ENCODE data around the gene PIP5K1C.

The PIP5K1C gene

DNA sequence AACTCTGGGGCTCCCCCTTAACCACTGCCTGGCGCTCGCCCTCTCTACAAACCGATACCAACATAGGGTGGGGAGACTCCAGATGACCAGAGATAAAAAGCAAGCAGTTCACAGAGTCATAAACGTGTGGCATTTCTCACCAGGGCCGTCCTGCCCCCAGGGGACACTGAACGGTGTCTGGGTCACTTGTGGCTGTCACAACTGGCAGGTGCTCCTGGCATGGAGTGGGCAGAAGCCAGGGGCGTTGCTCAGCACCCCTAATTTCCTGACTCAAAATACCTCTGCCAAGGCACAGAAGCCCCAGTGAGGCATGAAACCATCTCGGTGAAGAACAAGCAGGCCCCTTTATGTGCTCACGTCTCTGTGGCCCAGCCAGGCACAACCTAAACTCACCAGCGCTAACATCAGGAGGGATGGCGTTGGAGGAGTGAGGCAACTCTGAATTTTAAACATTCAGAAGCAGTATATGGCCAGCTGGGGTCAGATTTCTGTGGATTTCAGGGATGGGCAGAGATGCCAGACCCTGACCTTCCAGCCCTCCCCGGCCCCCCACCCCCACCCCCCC lies 1.8 kb downstream of the PIP5K1C start:
- no peaks in the 10 kb centered on the region for H3K27me3 ChIP-seq (ENCODE audit: control insufficient read depth, insufficient read depth, low read length)
- no peak overlapping the region for H3K4me3 ChIP-seq (ENCODE audit: low read depth, low read length)
- peaks cover 3% of the 10 kb centered on the region; the same call in 1 of the 2 replicates for H3K36me3 ChIP-seq (ENCODE audit: control insufficient read depth, insufficient read depth, low read length)
- no peak overlapping the region for H3K9ac ChIP-seq (ENCODE audit: low read length)
- no peak overlapping the region for H3K27ac ChIP-seq (ENCODE audit: low read depth, low read length)
- H3K9me3 ChIP-seq (ENCODE audit: control insufficient read depth, insufficient read depth, low read depth, low read length), result no peaks in the 10 kb centered on the region
- no peaks in the 10 kb centered on the region; the same call in 1 of the 2 replicates for H3K4me1 ChIP-seq (ENCODE audit: control insufficient read depth, insufficient read depth, low read length)

GRCh38 chr19:3697671-3698385 lies 2.4 kb downstream of the PIP5K1C start:
- H3K27ac ChIP-seq (ENCODE audit: low read depth, low read length), result no peak overlapping the region
- no peak overlapping the region for H3K9ac ChIP-seq (ENCODE audit: low read length)
- H3K4me1 ChIP-seq (ENCODE audit: control insufficient read depth, insufficient read depth, low read length), result no peaks in the 10 kb centered on the region; the same call in 1 of the 2 replicates
- no peaks in the 10 kb centered on the region for H3K27me3 ChIP-seq (ENCODE audit: control insufficient read depth, insufficient read depth, low read length)
- no peaks in the 10 kb centered on the region for H3K9me3 ChIP-seq (ENCODE audit: control insufficient read depth, insufficient read depth, low read depth, low read length)
- H3K4me3 ChIP-seq (ENCODE audit: low read depth, low read length), result no peak overlapping the region
- H3K36me3 ChIP-seq (ENCODE audit: control insufficient read depth, insufficient read depth, low read length), result peaks cover 3% of the 10 kb centered on the region; the same call in 1 of the 2 replicates

DNA sequence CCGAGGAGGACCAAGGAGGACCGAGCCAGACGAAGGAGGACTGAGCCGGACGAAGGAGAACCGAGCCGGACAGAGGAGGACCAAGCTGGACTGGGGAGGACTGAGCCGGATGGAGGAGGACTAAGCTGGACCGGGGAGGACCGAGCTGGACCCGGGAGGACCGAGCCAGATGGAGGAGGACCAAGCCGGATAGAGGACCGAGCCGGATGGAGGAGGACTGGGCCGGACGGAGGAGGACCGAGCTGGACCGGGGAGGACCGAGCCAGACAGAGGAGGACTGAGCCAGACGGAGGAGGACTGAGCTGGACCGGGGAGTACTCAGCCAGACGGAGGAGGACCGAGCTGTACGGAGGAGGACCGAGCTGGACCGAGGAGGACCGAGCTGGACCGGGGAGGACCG lies 3.2 kb downstream of the PIP5K1C start:
- Histone ChIP-seq H3K36me3 (ENCODE audit: control insufficient read depth, insufficient read depth, low read length) (peaks cover 3% of the 10 kb centered on the region; the same call in 1 of the 2 replicates), H3K27ac (ENCODE audit: low read depth, low read length) (no peak overlapping the region), H3K27me3 (ENCODE audit: control insufficient read depth, insufficient read depth, low read length) (no peaks in the 10 kb centered on the region), H3K9me3 (ENCODE audit: control insufficient read depth, insufficient read depth, low read depth, low read length) (no peaks in the 10 kb centered on the region), H3K4me3 (ENCODE audit: low read depth, low read length) (no peak overlapping the region), H3K9ac (ENCODE audit: low read length) (no peak overlapping the region), H3K4me1 (ENCODE audit: control insufficient read depth, insufficient read depth, low read length) (no peaks in the 10 kb centered on the region; the same call in 1 of the 2 replicates)

DNA sequence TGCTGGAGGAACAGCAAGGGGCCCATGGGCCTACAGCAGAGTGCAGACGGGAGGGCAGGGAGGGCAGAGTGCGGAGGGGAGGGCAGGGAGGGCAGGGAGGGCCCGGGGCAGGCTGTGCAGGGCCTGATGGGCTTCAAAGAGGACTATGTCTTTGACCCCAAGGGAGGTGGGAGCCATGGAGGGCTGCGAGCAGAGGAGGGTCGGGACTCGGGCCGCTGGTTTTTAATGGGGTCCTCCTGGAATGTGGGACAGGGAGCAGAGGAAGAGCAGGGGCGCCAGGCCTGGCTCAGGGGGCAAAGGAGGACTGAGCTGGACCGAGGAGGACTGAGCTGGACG lies 3.6 kb downstream of the PIP5K1C start:
- Histone ChIP-seq H3K36me3 (ENCODE audit: control insufficient read depth, insufficient read depth, low read length) (peaks cover 3% of the 10 kb centered on the region; the same call in 1 of the 2 replicates), H3K9me3 (ENCODE audit: control insufficient read depth, insufficient read depth, low read depth, low read length) (peaks cover 3% of the 10 kb centered on the region; the same call in 1 of the 2 replicates), H3K9ac (ENCODE audit: low read length) (no peak overlapping the region), H3K4me1 (ENCODE audit: control insufficient read depth, insufficient read depth, low read length) (no peaks in the 10 kb centered on the region; the same call in 1 of the 2 replicates), H3K4me3 (ENCODE audit: low read depth, low read length) (no peak overlapping the region), H3K27me3 (ENCODE audit: control insufficient read depth, insufficient read depth, low read length) (no peaks in the 10 kb centered on the region), H3K27ac (ENCODE audit: low read depth, low read length) (no peak overlapping the region)

DNA sequence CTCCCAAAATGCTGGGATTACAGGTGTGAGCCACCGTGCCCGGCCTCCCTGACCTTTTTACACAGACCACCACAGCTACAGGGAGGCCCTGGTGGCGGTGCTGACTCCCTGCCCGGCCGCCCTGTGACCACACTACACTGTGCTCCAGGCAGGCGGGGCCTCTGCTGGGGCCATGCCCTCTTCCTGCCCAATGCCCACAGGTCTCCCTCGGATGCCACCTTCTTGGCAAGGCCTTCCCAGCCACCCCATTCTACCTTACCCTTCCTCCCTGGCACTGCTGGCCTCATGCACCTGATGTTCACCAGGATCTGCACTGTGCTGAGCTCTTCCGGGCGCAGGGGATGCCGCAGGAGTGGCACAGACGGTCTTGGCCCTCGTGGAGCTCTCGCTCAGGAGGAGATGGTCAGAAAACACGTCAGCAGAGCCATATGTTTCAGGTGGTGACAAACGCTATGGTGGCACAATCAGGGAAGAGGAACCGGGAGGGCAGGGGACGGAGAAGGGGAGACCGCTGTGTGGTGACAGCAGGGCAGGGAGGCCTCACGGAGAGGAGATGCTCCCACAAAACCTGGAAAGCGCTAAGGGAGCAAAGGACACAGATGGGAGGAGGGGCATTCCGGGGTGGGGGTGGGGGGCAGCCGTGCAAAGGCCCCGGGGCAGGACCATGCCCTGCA lies 4.1 kb downstream of the PIP5K1C start:
- Histone ChIP-seq H3K4me1 (ENCODE audit: control insufficient read depth, insufficient read depth, low read length) (no peaks in the 10 kb centered on the region; the same call in 1 of the 2 replicates), H3K27me3 (ENCODE audit: control insufficient read depth, insufficient read depth, low read length) (no peaks in the 10 kb centered on the region), H3K27ac (ENCODE audit: low read depth, low read length) (no peak overlapping the region), H3K9me3 (ENCODE audit: control insufficient read depth, insufficient read depth, low read depth, low read length) (peaks cover 3% of the 10 kb centered on the region; the same call in 1 of the 2 replicates), H3K9ac (ENCODE audit: low read length) (no peak overlapping the region), H3K4me3 (ENCODE audit: low read depth, low read length) (no peak overlapping the region), H3K36me3 (ENCODE audit: control insufficient read depth, insufficient read depth, low read length) (peaks cover 3% of the 10 kb centered on the region; the same call in 1 of the 2 replicates)

DNA sequence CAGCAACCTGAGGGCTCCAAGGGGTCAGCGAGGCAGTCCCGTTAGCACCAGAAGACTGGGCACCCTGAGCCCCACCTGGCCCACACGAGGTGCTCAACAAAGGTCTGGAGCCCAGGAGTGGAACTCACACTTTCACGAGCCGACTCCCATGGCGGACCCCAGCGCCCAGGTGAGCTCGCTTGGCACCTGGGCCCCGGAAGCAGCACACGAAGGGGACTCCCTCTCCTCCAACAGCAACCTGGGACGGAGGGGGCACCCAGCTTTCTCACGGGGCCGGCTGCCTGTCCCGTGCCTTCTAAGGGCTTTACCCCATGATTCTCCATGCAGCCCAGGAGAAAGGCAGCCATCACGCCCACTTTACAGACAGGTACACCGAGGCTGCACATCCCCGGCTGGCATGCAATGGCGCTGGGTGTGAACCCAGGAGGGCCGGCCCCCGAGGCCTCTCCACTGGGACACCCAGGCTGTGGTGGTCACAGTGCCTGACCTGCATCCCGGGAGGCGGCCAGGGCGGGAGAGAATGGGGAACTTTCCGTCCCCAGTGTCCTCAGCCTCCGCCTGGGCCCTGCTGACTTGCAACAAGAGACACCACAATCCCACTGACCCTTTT lies 5.0 kb downstream of the PIP5K1C start:
- H3K9me3 ChIP-seq (ENCODE audit: control insufficient read depth, insufficient read depth, low read depth, low read length), result peaks cover 3% of the 10 kb centered on the region; the same call in 1 of the 2 replicates
- H3K9ac ChIP-seq (ENCODE audit: low read length), result no peak overlapping the region
- no peaks in the 10 kb centered on the region; the same call in 1 of the 2 replicates for H3K4me1 ChIP-seq (ENCODE audit: control insufficient read depth, insufficient read depth, low read length)
- H3K27me3 ChIP-seq (ENCODE audit: control insufficient read depth, insufficient read depth, low read length), result no peaks in the 10 kb centered on the region
- peaks cover 11% of the 10 kb centered on the region for H3K36me3 ChIP-seq (ENCODE audit: control insufficient read depth, insufficient read depth, low read length)
- no peak overlapping the region for H3K4me3 ChIP-seq (ENCODE audit: low read depth, low read length)
- no peak overlapping the region for H3K27ac ChIP-seq (ENCODE audit: low read depth, low read length)

DNA sequence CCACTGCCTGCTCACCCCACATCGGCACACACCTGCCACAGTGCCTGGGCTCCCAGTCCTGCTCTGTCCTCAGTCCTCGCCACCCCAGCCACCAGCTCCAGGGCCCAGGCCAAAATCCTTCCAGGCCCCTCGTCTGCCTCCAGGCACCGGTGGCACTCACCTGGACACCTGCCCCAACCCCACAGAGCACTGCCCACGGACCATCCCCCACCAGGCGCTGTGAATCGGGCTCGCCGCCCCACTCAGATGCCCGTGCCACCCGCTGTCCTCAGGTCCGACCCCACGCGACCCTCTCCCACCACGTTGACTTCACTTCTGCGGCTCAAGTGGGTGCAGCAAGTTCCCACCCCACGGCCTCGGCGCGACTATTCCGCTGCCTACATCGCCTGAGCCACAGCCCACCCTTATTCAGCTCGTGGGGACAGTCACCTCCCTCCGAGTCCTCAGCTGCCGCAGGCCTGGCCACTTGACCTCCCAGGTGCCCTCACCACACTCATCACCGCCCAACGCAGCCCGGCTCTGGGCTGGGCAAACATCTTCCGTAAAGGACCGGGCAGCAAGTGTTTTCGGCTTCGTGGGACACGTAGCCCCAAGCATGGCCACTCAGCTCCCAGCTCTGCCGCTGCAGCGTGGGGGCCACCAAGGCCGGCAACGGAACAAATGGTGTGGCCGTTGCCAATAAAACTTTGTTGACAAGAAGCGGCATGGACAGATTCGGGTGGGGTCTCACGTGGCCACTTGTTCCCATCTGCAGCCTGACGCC lies 5.7 kb downstream of the PIP5K1C start:
- no peaks in the 10 kb centered on the region for H3K27me3 ChIP-seq (ENCODE audit: control insufficient read depth, insufficient read depth, low read length)
- no peaks in the 10 kb centered on the region; the same call in 1 of the 2 replicates for H3K4me1 ChIP-seq (ENCODE audit: control insufficient read depth, insufficient read depth, low read length)
- peaks cover 11% of the 10 kb centered on the region for H3K36me3 ChIP-seq (ENCODE audit: control insufficient read depth, insufficient read depth, low read length)
- H3K27ac ChIP-seq (ENCODE audit: low read depth, low read length), result no peak overlapping the region
- peaks cover 3% of the 10 kb centered on the region; the same call in 1 of the 2 replicates for H3K9me3 ChIP-seq (ENCODE audit: control insufficient read depth, insufficient read depth, low read depth, low read length)
- H3K4me3 ChIP-seq (ENCODE audit: low read depth, low read length), result no peak overlapping the region
- no peak overlapping the region for H3K9ac ChIP-seq (ENCODE audit: low read length)

DNA sequence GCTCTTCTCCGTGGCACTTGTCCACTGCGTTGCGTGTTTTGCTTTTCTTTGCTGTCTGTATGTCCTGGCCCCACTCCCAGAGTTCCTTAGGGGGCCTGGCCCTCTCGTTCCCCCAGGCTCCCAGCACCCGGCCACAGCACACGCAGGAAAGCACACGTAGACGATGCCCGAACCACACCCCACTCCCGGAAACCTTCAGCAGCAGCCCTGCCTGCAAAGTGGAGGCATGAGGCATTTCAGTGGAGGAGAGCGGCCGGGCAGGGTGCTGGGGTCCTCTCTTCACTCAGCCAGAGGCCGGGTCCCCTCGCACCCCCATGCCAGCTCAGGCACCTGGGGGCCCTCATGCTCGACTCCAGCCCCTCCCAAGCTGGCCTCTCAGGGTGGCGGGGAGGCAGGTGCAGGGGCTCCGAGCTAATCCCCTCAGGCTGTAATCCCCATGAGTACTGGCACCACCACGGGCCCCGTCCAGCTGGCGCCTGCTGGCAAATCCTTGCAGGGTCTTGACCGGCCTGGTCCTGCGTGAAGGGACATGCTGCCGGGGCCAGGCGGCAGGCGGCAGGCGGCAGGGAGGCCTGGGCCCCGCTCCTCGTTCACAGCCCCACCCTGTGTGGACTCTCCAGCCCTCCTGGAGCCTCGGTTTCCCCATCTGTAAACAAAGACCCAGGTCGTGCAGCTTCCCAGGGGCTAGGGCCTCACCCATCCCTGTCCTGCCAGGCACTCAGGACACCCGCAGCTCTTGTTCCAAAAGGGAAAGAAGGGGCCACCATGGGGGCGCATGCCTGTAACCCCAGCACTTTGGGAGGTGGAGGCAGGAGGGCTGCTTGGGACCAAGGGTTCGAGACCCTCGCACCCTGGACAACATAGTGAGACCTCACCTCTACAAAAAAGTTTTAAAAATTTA lies 7.0 kb downstream of the PIP5K1C start:
- no peak overlapping the region for H3K9ac ChIP-seq (ENCODE audit: low read length)
- H3K36me3 ChIP-seq (ENCODE audit: control insufficient read depth, insufficient read depth, low read length), result peaks cover 11% of the 10 kb centered on the region
- peaks cover 3% of the 10 kb centered on the region for H3K4me1 ChIP-seq (ENCODE audit: control insufficient read depth, insufficient read depth, low read length)
- H3K4me3 ChIP-seq (ENCODE audit: low read depth, low read length), result no peak overlapping the region
- no peak overlapping the region for H3K27ac ChIP-seq (ENCODE audit: low read depth, low read length)
- H3K9me3 ChIP-seq (ENCODE audit: control insufficient read depth, insufficient read depth, low read depth, low read length), result peaks cover 3% of the 10 kb centered on the region; the same call in 1 of the 2 replicates
- no peaks in the 10 kb centered on the region for H3K27me3 ChIP-seq (ENCODE audit: control insufficient read depth, insufficient read depth, low read length)

GRCh38 chr19:3692141-3693024 lies 7.9 kb downstream of the PIP5K1C start:
- Histone ChIP-seq H3K27me3 (ENCODE audit: control insufficient read depth, insufficient read depth, low read length) (no peaks in the 10 kb centered on the region), H3K27ac (ENCODE audit: low read depth, low read length) (no peak overlapping the region), H3K9me3 (ENCODE audit: control insufficient read depth, insufficient read depth, low read depth, low read length) (peaks cover 3% of the 10 kb centered on the region; the same call in 1 of the 2 replicates), H3K36me3 (ENCODE audit: control insufficient read depth, insufficient read depth, low read length) (peaks cover 11% of the 10 kb centered on the region), H3K9ac (ENCODE audit: low read length) (no peak overlapping the region), H3K4me1 (ENCODE audit: control insufficient read depth, insufficient read depth, low read length) (peaks cover 10% of the 10 kb centered on the region), H3K4me3 (ENCODE audit: low read depth, low read length) (no peak overlapping the region)
